HG03565 (cell line): Measurements from ENCODE around the gene TSPAN18.

ENCODE experiments used
- ATAC-seq: cut with Tn5 transposase; IDR thresholded peaks from one replicate; pipeline ENCODE4 v1.9.1; 2021; ENCODE audit warnings: mild to moderate bottlenecking, moderate library complexity; ENCODE audit not compliant: unreplicated experiment

Gene TSPAN18

DNA sequence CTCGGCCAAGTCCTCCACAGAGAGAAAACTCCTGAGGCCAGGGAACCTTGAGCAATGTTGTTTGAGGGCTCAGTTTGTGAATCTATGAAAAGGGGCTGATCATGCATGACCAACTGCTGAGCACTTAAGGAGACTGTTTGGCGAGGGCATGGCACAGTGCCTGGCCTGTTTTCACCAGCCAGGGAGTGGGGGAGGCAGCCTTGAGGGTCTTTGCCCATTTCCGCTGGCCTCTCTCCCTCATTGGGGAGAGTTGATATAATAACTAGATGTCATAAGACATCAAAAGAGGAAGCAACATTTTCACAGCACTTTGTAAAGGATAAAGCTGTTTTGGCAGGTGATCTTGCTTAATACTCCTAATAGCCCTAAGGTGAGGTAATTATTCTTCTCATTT lies 113.3 kb downstream of the TSPAN18 start:
- no peak for ATAC-seq

- ATAC-seq, result no peak
Measured at GRCh38 chr11:44840521-44841251, 113.9 kb downstream of the TSPAN18 start.

DNA sequence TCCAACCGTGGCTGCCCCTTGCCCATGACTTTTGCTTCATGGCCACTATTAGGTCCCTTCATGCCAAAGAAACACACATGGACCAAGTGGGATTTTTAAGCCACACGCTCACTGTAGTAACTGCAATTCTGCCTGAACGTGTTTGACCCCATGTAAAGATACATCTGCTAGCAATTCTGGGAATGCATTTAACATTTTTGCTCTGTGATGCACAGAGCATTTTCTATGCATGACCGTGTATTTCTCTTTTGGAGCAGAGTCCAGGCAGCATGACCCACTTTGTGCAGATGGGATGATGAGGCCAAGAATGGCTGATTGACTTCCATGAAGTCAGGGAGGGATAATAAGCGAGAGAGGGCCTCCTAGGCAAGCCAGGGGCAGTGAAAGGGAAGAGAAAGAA lies 115.5 kb downstream of the TSPAN18 start:
- ATAC-seq, result no peak

GRCh38 chr11:44846852-44847251 lies 120.1 kb downstream of the TSPAN18 start:
- no peak for ATAC-seq

DNA sequence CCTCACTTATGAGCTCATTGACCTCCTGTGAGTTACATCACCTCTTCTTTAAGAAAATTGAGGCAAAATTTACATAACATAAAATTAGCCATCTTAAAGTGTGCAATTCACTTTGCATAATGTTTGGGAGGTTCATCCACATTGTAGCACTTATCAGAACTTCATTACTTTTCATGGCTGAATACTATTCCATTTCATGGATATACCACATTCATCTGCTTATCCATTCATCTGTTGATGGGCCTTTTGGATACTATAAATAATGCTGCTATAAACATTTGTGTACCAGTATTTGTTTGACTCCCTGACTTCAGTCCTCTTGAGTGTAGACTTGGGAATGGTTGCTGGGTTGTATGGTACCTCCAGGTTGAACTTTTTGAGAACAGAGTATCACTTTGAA lies 120.6 kb downstream of the TSPAN18 start:
- no peak for ATAC-seq

DNA sequence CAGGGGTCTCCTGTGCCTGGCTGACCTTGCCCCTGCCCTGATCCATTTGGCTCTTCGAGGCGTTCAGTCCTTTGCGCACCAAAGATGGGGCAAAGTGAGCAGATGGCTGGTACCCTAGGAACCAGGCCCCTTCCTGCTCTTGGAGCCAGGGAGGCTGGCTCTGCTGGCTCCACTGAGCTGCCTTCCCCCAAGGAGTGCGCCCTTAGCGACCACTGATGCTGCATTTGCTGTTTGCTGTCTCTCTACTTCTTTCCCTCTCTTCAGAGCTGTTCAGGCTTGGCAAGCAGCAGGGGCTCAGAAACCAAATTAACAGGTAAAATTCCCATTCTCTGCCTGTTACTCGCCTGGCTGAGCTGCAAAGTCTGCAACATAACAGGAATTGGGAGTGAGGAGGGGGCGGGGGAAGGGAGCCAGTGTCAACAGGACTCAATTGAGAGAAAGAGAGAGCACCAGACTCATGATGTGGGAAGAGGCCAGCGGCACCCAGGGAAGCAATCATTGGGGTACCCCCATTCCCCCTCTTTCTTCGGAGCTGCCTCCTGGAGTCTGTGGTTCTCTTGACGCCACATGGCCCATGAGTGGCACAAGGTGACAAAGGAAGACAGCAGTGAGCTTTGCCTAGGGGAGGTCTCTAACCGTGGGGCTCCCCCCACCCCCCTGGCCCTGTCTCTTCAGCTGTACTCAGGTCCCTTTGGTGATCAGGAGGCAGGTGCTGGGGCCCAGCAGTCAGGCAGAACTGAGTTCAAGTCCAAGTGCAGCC lies 121.6 kb downstream of the TSPAN18 start:
- no peak for ATAC-seq

GRCh38 chr11:44848963-44849350 lies 122.2 kb downstream of the TSPAN18 start:
- no peak for ATAC-seq

- ATAC-seq, result no peak
Measured at GRCh38 chr11:44849424-44849823, 122.7 kb downstream of the TSPAN18 start.

- ATAC-seq, result no peak
Measured at GRCh38 chr11:44849922-44850321, 123.2 kb downstream of the TSPAN18 start.

- no peak for ATAC-seq
Measured at GRCh38 chr11:44851496-44851895, 124.7 kb downstream of the TSPAN18 start.

DNA sequence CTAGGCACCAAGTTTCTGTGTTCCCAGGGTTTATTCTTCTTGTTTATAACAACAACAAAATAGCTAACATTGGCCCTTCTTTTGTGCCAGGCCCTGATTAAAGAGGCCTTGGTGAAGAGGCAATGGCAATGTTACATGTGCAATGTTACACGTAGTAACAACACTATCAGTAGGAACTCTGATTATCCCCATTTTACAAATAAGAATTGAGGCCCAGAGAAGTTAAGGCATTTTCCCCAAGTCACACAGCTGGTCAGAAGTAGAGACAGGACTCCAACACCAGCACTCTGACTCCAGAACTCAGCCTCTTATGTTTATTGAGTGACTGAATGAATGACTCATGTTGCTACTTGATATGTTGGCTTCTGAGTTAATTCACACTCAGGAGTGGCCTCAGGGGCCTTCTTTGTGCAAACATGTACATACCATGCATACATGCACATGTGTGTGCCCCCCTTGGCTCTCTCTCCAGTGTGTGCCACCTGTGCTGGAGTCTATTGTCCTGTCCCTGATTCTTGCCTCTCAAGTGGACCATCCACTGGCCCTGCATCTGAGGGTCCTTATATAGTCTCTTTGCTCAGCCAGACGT lies 125.5 kb downstream of the TSPAN18 start:
- no peak for ATAC-seq

GRCh38 chr11:44852952-44853351 lies 126.2 kb downstream of the TSPAN18 start:
- ATAC-seq, result no peak

GRCh38 chr11:44853666-44854065 lies 126.9 kb downstream of the TSPAN18 start:
- no peak for ATAC-seq

- no peak for ATAC-seq
Measured at GRCh38 chr11:44854086-44854485, 127.3 kb downstream of the TSPAN18 start.

DNA sequence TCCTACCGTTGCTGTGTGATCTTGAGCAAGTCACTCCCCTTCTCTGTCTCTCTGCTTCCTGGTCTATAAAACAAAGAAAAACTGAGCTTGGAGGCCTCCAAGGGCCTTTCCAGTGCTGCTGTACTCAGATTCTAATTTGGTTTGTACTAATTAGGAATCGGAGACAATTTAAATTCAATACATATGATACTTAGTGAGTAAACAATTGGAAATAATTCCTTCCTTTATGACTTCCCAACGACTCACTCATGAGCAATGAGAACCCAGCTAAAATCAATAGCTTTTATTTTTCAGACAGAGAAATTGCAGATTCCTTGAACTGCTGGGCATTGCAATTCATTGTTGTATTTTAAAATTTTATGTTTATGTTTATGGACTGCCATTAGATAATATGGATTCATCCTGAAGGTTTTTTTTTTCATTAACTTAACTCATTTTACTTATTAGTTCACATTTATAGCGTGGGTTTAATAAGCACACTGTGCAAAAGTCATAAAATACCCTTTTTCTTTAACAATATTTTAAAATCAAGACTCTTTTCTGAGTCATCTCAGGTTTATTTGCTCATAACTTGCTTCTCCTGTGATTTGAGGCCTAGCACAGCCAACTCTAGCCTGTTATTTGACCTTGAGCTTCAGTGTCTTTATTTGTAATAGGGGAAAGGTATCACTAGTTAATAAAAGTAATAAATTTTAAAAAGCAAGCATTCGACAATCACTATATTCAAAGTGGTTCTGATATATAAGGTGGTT lies 128.2 kb downstream of the TSPAN18 start:
- ATAC-seq, result no peak

GRCh38 chr11:44855493-44855849 lies 128.7 kb downstream of the TSPAN18 start:
- ATAC-seq, result no peak

GRCh38 chr11:44857490-44858090 lies 130.8 kb downstream of the TSPAN18 start:
- ATAC-seq, result no peak

GRCh38 chr11:44858796-44859527 lies 132.2 kb downstream of the TSPAN18 start:
- no peak for ATAC-seq

GRCh38 chr11:44859528-44859925 lies 132.8 kb downstream of the TSPAN18 start:
- no peak for ATAC-seq

DNA sequence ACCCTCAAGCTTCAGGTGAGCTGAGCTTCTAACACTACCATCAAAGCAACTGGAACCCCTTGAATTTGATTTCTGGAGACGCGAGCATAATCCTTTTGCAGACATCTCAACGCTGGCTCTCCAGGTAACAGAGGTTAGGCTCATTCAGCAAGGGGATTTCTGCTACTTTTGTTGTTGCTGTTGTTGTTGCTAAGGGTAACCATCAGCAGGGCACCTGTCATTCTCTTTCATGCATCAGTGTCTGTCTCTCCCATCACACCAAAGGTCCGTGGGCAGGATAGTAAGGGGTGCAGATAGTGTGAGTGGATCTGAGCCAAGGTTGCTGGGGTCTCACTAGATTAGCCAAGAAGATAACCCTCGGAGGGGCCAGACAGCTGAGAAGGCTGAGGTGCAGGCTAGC lies 133.6 kb downstream of the TSPAN18 start:
- no peak for ATAC-seq
